ENCODE measurements around the gene FNBP1.

DNA sequence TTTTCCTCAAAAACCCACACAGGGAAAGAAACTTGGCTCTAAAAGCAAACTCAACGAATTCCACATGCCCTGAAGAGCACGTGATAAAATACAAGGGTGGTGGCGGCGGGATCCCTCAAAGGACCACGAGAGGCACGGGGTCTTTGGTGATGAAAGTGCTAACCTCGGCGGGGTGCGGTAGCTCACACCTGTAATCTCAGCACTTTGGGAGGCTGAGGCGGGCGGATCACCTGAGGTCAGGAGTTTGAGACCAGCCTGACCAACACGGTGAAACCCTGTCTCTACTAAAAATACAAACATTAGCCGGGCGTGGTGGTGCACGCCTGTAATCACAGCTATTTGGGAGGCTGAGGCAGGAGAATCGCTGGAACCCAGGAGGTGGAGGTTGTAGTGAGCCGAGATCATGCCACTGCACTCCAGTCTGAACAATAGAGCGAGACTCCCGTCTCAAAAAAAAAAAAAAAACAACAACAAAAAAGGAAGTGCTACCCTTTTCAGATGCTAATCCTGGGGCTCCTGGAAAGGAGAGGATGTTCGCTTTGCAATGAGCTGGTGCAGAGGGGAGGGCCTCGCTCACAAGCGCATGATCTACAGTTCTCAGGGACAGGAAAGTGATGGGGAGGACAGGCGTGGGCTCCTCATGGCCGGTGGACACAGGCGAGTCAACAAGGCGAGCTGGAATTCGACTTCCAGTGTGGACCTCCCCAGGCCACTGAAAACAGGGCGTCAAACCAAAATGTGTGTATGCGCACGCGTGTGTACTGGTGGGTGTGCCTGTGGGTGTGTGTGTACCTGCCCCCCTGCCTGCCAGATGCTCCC lies 153.7 kb downstream of the FNBP1 start:
- TF ChIP-seq, protein P1, sequence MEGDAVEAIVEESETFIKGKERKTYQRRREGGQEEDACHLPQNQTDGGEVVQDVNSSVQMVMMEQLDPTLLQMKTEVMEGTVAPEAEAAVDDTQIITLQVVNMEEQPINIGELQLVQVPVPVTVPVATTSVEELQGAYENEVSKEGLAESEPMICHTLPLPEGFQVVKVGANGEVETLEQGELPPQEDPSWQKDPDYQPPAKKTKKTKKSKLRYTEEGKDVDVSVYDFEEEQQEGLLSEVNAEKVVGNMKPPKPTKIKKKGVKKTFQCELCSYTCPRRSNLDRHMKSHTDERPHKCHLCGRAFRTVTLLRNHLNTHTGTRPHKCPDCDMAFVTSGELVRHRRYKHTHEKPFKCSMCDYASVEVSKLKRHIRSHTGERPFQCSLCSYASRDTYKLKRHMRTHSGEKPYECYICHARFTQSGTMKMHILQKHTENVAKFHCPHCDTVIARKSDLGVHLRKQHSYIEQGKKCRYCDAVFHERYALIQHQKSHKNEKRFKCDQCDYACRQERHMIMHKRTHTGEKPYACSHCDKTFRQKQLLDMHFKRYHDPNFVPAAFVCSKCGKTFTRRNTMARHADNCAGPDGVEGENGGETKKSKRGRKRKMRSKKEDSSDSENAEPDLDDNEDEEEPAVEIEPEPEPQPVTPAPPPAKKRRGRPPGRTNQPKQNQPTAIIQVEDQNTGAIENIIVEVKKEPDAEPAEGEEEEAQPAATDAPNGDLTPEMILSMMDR (conservative IDR thresholded peaks at IDR 0.05), result no peak
- no peak for TF ChIP-seq EZH2 (IDR thresholded peaks at IDR 0.05; ENCODE audit: low read depth)

Data from PC-9 (cell line).